Fibroblast of the aortic adventitia (primary cell): ENCODE data around the gene RGL1. TPM values are rescaled to one million over a fixed set of nuclear protein-coding genes. Genes with fewer than 3 reads are reported as not detected.
A peak's percentile ranks its signal among the peaks of the same experiment; 100 is the strongest.

Source experiments
- DNase-seq: peaks from one replicate; pipeline ENCODE4 v3.0.0-alpha.2; 2010; ENCODE audit warnings: low read depth
- H3K4me3 ChIP-seq: 2 replicates; pipeline ENCODE4 v1.5.1; 2011; ENCODE audit warnings: low read depth, mild to moderate bottlenecking, control low read depth, low read length, moderate library complexity
- CTCF ChIP-seq: IDR thresholded peaks from 2 replicates; pipeline ENCODE4 v1.5.1; 2011; ENCODE audit warnings: mild to moderate bottlenecking, low read length, control low read depth, inconsistent platforms; ENCODE audit not compliant: insufficient read depth
- total RNA-seq: library from RNA; depleted of rRNA; stranded (reverse); fragments of >200 nt; gene quantifications from 2 replicates; pipeline ENCODE4 v1.2.3, GENCODE V29; 2012; ENCODE audit warnings: low replicate concordance

The RGL1 gene
- total RNA-seq, 1 donor, result 55.1 TPM

DNA sequence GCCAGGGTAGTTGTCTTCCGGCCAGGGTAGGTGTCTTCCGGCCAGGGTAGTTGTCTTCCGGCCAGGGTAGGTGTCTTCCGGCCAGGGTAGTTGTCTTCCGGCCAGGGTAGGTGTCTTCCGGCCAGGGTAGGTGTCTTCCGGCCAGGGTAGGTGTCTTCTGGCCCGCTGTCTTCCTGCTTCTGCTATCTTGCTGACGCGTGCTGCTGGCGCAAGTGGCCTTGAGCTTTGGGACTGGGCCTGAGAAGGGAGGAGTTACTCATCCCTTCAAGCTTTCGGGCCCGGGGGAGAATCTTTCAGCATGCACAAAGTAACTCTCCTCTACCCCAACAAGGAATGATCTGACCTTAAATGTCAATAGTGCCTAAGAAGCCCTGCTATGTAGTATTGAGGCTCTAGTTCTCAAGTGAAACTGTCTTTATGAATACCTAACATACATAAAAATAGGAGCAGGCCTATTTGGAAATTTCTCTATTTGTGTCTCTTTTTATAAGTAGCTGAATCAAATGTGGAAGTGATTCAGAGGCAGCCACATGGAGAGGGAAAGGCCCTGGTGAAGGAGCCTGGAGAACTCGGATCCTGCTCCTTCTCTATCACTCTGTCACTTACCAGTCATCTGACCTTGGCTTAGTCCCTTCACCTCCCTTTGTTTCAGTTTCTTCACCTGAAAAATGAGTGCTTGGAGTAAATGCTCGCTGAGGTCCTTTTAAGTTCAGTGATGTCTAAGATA lies 65.6 kb downstream of the RGL1 start:
- no peak overlapping the region for H3K4me3 ChIP-seq
- DNase-seq, result peak; percentile 66
- TF ChIP-seq CTCF, result no peak

DNA sequence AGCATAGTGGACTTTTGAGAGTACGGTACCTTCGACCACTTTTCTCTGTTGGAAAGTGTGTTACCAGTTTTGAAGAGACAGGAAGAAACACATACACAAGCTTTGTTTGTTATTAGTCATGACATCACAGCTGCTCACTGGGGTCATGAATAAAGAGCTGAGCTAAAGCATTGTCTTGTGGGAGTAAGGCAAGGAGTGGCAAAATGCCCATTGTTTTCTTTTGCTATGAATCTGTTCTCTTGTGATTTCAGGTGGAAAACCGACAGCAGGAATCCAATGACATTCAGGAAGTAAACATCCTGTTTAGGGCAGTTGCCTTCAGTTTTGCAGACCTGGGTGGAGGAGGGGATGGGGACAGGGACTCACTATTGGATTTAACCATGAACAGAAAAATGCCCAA lies 66.2 kb downstream of the RGL1 start:
- TF ChIP-seq CTCF, result no peak
- DNase-seq, result peak; percentile 75
- H3K4me3 ChIP-seq, result no peak overlapping the region

DNA sequence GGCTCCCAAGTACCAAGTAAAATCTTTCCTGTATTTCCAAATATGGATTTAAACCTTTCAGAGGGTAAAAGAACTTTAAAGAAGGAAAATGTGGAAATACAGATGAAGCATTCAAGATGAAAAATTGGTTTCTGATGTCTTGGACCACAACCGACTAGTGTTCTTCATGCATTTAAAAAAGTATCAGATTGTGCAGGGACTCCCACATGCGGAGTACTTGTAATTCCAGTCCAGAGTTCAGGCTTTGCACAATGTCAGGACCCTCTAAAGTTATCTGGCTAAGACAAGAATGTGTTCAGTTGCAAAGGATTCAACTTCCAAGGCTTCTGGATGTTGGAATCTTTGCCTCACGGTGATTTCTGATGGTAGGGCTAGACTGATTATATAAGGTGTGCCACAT lies 66.7 kb downstream of the RGL1 start:
- no peak for DNase-seq

GRCh38 chr1:183872403-183872802 lies 67.5 kb downstream of the RGL1 start:
- DNase-seq, result peak; percentile 52
- H3K4me3 ChIP-seq, result no peak overlapping the region
- no peak for TF ChIP-seq CTCF

More for the DNA sequence above, 66.7 kb downstream of the RGL1 start:
- TF ChIP-seq CTCF, result no peak
- no peak overlapping the region for H3K4me3 ChIP-seq

DNA sequence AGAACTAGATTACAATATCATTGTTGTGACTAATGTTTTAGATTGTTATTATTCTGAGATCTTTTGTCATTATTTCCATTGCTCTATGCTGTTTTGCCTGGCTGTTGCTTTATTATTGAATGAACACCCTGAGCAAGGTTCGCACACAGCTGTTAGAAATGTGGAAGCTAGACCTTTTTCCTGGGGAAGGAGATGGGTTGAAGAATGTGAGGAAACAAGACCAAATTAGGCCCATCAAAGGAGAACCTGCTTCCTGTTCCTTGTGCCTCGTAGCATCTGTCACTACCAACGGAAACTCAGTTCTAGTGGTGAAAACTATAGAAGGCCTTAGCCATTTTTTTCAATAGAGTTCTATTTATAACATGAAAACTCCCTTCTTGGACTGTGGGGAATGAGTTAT lies 68.7 kb downstream of the RGL1 start:
- DNase-seq, result no peak
- no peak for TF ChIP-seq CTCF

GRCh38 chr1:183876309-183876708 lies 71.4 kb downstream of the RGL1 start:
- H3K4me3 ChIP-seq, result no peak overlapping the region
- TF ChIP-seq CTCF, result no peak
- no peak for DNase-seq

More for the DNA sequence above, 68.7 kb downstream of the RGL1 start:
- no peak overlapping the region for H3K4me3 ChIP-seq

DNA sequence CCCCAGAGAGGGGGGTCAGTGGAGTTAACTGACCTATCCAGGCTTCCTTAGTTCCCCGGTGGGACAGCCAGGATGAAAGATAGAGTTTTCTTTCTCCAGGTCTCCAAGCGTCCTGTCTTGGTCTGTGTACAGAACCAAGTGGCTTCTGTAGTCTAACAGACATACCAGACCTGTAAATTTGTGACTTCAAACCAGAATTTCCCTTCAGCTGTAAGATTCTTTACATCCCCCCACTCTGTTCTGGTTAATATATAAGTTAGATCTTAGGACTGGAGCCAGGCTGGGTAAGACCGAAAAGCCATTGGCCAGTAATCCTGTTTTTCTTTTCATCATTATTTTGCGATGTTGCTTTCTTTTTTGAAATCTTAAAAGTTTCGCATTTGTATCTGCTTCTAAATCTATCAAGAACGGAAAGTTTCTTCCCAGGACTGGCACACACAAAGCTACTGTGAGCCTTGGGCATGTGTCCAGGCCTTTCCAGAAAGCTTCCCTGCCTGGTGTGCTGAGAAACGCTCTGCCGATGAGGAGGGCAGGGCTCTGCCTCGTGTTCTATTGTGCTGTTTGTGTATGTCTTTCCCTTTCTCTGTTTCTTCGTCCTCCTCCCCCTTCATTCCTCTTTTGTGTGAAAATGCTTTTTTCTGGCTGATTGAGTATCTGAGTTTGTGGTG lies 72.3 kb downstream of the RGL1 start:
- peak; percentile 90 for DNase-seq
- peak overlapping the region; percentile 38 for H3K4me3 ChIP-seq
- no peak for TF ChIP-seq CTCF
